Transverse colon (tissue), 4 donors: ENCODE measurements around the gene TSC22D3. TPM values are rescaled to one million over a fixed set of nuclear protein-coding genes. Genes with fewer than 3 reads are reported as not detected.
A peak's percentile ranks its signal among the peaks of the same experiment; 100 is the strongest.

ENCODE experiments used
- DNase-seq: peaks from one replicate; pipeline ENCODE4 v3.0.0-alpha.2; 2019
- H3K27ac ChIP-seq, 4 donors: fragments of 200-600 bp; sonication (generic); 2 replicates each; pipeline ENCODE4 v1.5.1; 2016 to 2018; ENCODE audit warnings: inconsistent platforms in 4 of 4
- H3K27me3 ChIP-seq: fragments of 200-600 bp; sonication (generic); 2 replicates; pipeline ENCODE4 v1.5.1; 2017; ENCODE audit warnings: inconsistent platforms
- H3K36me3 ChIP-seq, 4 donors: fragments of 200-600 bp; sonication (generic); 2 replicates each; pipeline ENCODE4 v1.5.1; 2017 to 2019; ENCODE audit warnings: inconsistent platforms in 4 of 4
- H3K4me1 ChIP-seq, 4 donors: fragments of 200-600 bp; sonication (generic); 2 replicates each; pipeline ENCODE4 v1.5.1; 2017 to 2020; ENCODE audit warnings: inconsistent platforms in 4 of 4
- H3K4me3 ChIP-seq, 4 donors: fragments of 200-600 bp; sonication (generic); 1 replicate in 1 of 4; 2 replicates in 3 of 4; pipeline versions ENCODE4 v1.5.1 to v1.6.1; 2017 to 2019; ENCODE audit warnings: inconsistent platforms in 4 of 4
- H3K9me3 ChIP-seq, 2 donors: fragments of 200-600 bp; sonication (generic); 2 replicates each; pipeline ENCODE4 v1.5.1; 2017 to 2019; ENCODE audit warnings: inconsistent platforms in 2 of 2
- EP300 ChIP-seq: sonication (generic); formaldehyde crosslinking; IDR thresholded peaks from one replicate; pipeline ENCODE4 v1.6.1; 2017; ENCODE audit warnings: antibody characterized with exemption, low read depth
- POLR2A ChIP-seq: fragments of 450-650 bp; IDR thresholded peaks from one replicate; pipeline ENCODE4 v1.6.1; 2016; ENCODE audit warnings: antibody characterized with exemption, mild to moderate bottlenecking, moderate library complexity
- POLR2AphosphoS5 ChIP-seq, 3 donors: sonication (generic); formaldehyde crosslinking; IDR thresholded peaks; one replicate each; pipeline ENCODE4 v1.6.1; 2016; ENCODE audit warnings: antibody characterized with exemption in 3 of 3
- WGBS, 2 donors: methylation state at CpG; one replicate each; pipeline ENCODE4 v1.1.5; 2018; ENCODE audit warnings: low coverage in 1 of 2; 5-methylcytosine and 5-hydroxymethylcytosine counted together
- in situ Hi-C, 4 donors: fragments of 200-750 bp; cut with MboI; loops; one replicate each; pipeline versions ENCODE4 v1.15.0 to v1.15.1; 2017; ENCODE audit warnings: low sequenced_read_pairs in 3 of 4, low pct_ligation_motif_present in 1 of 4, low pct_unique_long_range_greater_than_20kb in 1 of 4
- intact Hi-C: fragments of 100-400 bp; cut with DNase I; formaldehyde crosslinking; loops from one replicate; pipeline ENCODE4 v1.15.1; 2023; ENCODE audit warnings: low total_unique reads
- total RNA-seq, 4 donors: library from RNA; depleted of rRNA; stranded (reverse); fragments of >200 nt; gene quantifications; one replicate each; pipeline ENCODE4 v1.1.0, GENCODE V29; 2016
- TF ChIP-seq, protein P1 (sequence below), 5 experiments: fragments of 200-600 bp in 3 of 5; fragments of 450-650 bp in 2 of 5; sonication (generic) in 3 of 5; IDR thresholded peaks; 1 replicate in 2 of 5; 2 replicates in 3 of 5; pipeline ENCODE4 v1.5.1; 2016 to 2017; ENCODE audit warnings: antibody characterized with exemption in 5 of 5, inconsistent platforms in 3 of 5, mild to moderate bottlenecking in 2 of 5, moderate library complexity in 1 of 5

The TSC22D3 gene
- total RNA-seq, 4 donors from 2014 or later = 146 to 349 (median 202) TPM

DNA sequence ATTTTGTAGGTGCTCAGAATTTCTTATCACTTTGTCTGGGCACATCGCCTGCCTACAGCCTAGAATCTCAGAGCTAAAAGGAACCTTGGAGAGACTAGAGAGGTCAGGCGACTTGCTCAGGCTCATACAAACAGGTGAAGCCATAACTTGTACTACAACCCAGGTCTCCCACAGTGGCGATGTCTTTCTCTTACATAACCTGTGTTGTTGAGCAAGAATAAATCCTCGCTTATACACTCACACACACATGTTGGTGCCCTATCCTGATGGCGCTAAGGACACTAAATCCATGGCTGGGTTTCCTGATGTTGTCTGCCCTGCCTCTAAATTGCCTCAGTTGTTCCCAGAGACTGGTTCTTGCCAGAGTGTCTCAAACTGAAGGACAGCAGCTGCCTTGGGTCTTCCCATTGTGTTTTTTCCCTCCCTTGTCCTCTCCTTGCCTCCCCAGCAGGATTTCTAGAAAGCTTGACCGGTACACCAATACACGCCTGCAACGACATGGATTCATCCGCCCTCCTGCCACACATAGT, 1.6 kb downstream of the TSC22D3 start:
- 84% methylated on average over 9 of the region's 9 CpGs; no CpG with 5 or more reads in 1 of the 2 donors for WGBS, 2 donors
- in situ Hi-C loops = loop anchor here in 3 of 4 donors (10.0 to 25.0 kb wide), 2 partner anchors 109 to 112 kb away; no protein-coding TSS in a partner anchor
- H3K9me3 ChIP-seq = no peaks in the 10 kb centered on the region
- peak overlapping the region in 1 of 4 donors; percentile 88 for H3K27ac ChIP-seq
- intact Hi-C loops = no loop called here
- H3K27me3 ChIP-seq = no peaks in the 10 kb centered on the region
- H3K4me3 ChIP-seq = peak overlapping the region in 2 of 4 donors; percentile 46 to 62
- peaks cover 0 to 18% (median 0%) of the 10 kb centered on the region in 4 donors for H3K4me1 ChIP-seq
- H3K36me3 ChIP-seq = no peaks in the 10 kb centered on the region
- TF ChIP-seq EP300 (no peak), POLR2A (no peak), POLR2AphosphoS5 (IDR thresholded peaks at IDR 0.05) (no peak)
- TF ChIP-seq, protein P1, sequence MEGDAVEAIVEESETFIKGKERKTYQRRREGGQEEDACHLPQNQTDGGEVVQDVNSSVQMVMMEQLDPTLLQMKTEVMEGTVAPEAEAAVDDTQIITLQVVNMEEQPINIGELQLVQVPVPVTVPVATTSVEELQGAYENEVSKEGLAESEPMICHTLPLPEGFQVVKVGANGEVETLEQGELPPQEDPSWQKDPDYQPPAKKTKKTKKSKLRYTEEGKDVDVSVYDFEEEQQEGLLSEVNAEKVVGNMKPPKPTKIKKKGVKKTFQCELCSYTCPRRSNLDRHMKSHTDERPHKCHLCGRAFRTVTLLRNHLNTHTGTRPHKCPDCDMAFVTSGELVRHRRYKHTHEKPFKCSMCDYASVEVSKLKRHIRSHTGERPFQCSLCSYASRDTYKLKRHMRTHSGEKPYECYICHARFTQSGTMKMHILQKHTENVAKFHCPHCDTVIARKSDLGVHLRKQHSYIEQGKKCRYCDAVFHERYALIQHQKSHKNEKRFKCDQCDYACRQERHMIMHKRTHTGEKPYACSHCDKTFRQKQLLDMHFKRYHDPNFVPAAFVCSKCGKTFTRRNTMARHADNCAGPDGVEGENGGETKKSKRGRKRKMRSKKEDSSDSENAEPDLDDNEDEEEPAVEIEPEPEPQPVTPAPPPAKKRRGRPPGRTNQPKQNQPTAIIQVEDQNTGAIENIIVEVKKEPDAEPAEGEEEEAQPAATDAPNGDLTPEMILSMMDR (IDR thresholded peaks at IDR 0.05) = no peak
- no peak for DNase-seq

DNA sequence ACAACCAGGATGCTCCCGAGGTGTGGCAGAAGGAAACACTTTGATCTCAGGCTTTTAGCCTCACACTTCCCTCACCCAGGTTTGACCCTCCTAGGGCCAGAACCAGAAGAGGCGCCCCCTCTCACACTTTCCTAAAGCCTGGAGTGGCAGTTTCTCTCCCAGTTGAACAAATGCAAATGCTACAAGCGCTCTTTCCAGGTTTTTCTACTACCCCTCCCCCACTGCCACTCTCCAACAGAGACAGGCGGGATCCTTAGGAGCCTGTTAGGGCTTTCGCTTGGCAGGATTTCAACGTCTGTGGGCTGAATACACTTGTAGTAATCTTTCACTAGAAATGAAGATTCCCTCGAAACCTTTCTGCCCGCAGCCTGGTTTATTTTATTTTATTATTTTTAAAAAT, 2.4 kb downstream of the TSC22D3 start:
- intact Hi-C loops = no loop called here
- WGBS, 2 donors = 67% methylated on average over 8 of the region's 8 CpGs; no CpG with 5 or more reads in 1 of the 2 donors
- Histone ChIP-seq H3K27me3 (no peaks in the 10 kb centered on the region), H3K4me1 (peaks cover 0 to 18% (median 0%) of the 10 kb centered on the region in 4 donors), H3K9me3 (no peaks in the 10 kb centered on the region), H3K36me3 (no peaks in the 10 kb centered on the region), H3K4me3 (peak overlapping the region in 1 of 4 donors; percentile 62), H3K27ac (no peak overlapping the region)
- TF ChIP-seq POLR2AphosphoS5 (IDR thresholded peaks at IDR 0.05) = no peak
- no peak for TF ChIP-seq EP300
- no peak for TF ChIP-seq POLR2A
- TF ChIP-seq, protein P1 (IDR thresholded peaks at IDR 0.05) = no peak
- in situ Hi-C loops = loop anchor here in 3 of 4 donors (10.0 to 25.0 kb wide), 2 partner anchors 108 to 111 kb away; no protein-coding TSS in a partner anchor
- no peak for DNase-seq

DNA sequence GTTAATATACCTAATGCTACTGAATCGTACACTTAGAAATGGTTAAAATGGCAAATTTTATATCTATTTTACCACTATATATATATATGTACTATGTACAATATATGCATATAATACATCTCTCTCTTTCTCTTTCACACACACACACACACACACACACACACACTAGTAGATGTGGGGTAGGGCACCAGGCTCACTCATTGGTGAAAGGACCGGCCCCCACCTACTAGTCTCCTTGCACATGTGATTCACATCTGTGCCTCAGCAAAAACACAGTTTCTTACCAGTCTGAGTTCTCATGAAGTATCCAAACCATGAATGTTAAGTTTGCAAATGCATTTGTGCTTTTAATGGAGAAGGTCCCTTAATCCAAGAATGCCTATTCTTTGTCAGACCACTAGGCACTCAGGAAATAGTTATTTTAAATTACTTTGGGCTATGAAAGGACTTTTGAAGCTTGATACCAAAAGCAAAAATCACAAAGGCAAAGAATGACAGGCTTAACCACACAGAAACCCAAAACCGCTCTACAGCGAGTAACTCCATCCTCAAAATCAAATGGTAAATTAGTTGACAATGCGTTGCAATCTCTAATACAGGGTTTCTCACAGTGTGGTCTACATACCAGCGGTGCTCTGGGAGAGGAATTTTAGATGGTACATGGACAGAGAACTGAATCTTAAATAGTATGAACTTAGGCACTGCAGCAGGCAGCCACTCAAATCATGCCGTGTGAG, 5.8 kb downstream of the TSC22D3 start:
- Histone ChIP-seq H3K36me3 (no peaks in the 10 kb centered on the region), H3K4me1 (peaks cover 0 to 5% (median 0%) of the 10 kb centered on the region in 4 donors), H3K27me3 (no peaks in the 10 kb centered on the region), H3K9me3 (no peaks in the 10 kb centered on the region), H3K27ac (no peak overlapping the region), H3K4me3 (no peak overlapping the region)
- in situ Hi-C loops (loop anchor here in 3 of 4 donors (10.0 to 25.0 kb wide), 2 partner anchors 105 to 107 kb away; no protein-coding TSS in a partner anchor), intact Hi-C loops (no loop called here)
- TF ChIP-seq POLR2A (no peak), EP300 (no peak)
- TF ChIP-seq, protein P1 (IDR thresholded peaks at IDR 0.05) = no peak
- no peak for DNase-seq
- WGBS, 2 donors = 81 to 87% methylated on average over 5 to 7 of the region's 7 CpGs

DNA sequence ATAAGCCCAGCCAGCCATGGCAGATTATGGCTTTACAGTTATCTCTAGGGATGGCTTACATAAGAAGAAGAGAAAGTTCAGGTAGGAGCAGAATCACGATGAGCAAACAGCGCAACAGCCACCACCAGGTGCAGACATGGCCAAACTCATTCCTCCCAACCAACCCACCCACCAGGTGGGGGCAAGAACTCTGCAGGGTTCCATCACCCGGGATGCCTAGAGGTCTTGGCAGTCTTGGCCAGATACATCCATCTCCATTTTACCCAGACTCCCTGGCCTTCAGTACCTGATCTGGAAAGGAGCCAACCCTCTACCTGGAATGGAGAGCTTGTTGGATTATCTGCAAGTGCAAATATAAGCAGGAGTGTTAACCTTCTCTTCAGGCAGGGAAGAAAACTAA, 7.5 kb downstream of the TSC22D3 start:
- H3K4me1 ChIP-seq = no peaks in the 10 kb centered on the region
- no peaks in the 10 kb centered on the region for H3K9me3 ChIP-seq
- TF ChIP-seq EP300 (no peak), POLR2A (no peak), POLR2AphosphoS5 (IDR thresholded peaks at IDR 0.05) (no peak)
- TF ChIP-seq, protein P1 (IDR thresholded peaks at IDR 0.05) = no peak
- WGBS, 2 donors = 76% methylated on average over 3 of the region's 3 CpGs; no CpG with 5 or more reads in 1 of the 2 donors
- DNase-seq = no peak
- H3K27ac ChIP-seq = no peak overlapping the region
- no peaks in the 10 kb centered on the region for H3K36me3 ChIP-seq
- no peak overlapping the region for H3K4me3 ChIP-seq
- intact Hi-C loops (no loop called here), in situ Hi-C loops (loop anchor here in 1 of 4 donors (25.0 kb wide), 1 partner anchor 106 kb away; no protein-coding TSS in a partner anchor)
- no peaks in the 10 kb centered on the region for H3K27me3 ChIP-seq
